H9 (cell line): ENCODE results near the gene PNKP. TPM values are rescaled to one million over a fixed set of nuclear protein-coding genes. Genes with fewer than 3 reads are reported as not detected.

ENCODE experiments used
- DNase-seq: peaks from one replicate; pipeline ENCODE4 v3.0.0-alpha.2; 2017
- H2AFZ ChIP-seq: one replicate; pipeline ENCODE4 v1.6.1; 2013; ENCODE audit warnings: mild to moderate bottlenecking, low read length, control low read depth, moderate library complexity
- H2AK5ac ChIP-seq: 2 replicates; pipeline ENCODE4 v1.6.1; 2013; ENCODE audit warnings: low read length, control low read depth, mixed read lengths; ENCODE audit not compliant: insufficient read length
- H2BK120ac ChIP-seq: one replicate; pipeline ENCODE4 v1.6.1; 2013; ENCODE audit warnings: low read depth, mild to moderate bottlenecking, low read length, control low read depth, inconsistent platforms; ENCODE audit not compliant: poor library complexity, severe bottlenecking
- H2BK12ac ChIP-seq: 2 replicates; pipeline ENCODE4 v1.6.1; 2013; ENCODE audit warnings: low read length, control low read depth, mixed read lengths, low read depth; ENCODE audit not compliant: insufficient read length
- H2BK15ac ChIP-seq: 2 replicates; pipeline ENCODE4 v1.6.1; 2013; ENCODE audit warnings: low read depth, low read length, control low read depth
- H2BK20ac ChIP-seq: one replicate; pipeline ENCODE4 v1.6.1; 2013; ENCODE audit warnings: low read depth, mild to moderate bottlenecking, low read length, control low read depth, inconsistent platforms; ENCODE audit not compliant: poor library complexity, severe bottlenecking
- H2BK5ac ChIP-seq: 2 replicates; pipeline ENCODE4 v1.6.1; 2013; ENCODE audit warnings: low read length, control low read depth, mixed read lengths; ENCODE audit not compliant: insufficient read length
- H3K14ac ChIP-seq: 2 replicates; pipeline ENCODE4 v1.6.1; 2013; ENCODE audit warnings: low read length, control low read depth; ENCODE audit not compliant: insufficient read depth
- H3K18ac ChIP-seq: 2 replicates; pipeline ENCODE4 v1.6.1; 2013; ENCODE audit warnings: low read depth, mild to moderate bottlenecking, mixed read lengths, low read length, control low read depth; ENCODE audit not compliant: insufficient read length
- H3K23ac ChIP-seq: 2 replicates; pipeline ENCODE4 v1.6.1; 2013; ENCODE audit warnings: low read length, control low read depth, mixed read lengths, low read depth; ENCODE audit not compliant: insufficient read length
- H3K23me2 ChIP-seq: 2 replicates; pipeline ENCODE4 v1.6.1; 2013; ENCODE audit warnings: low read depth, mild to moderate bottlenecking, mixed read lengths, low read length, control low read depth; ENCODE audit not compliant: insufficient read length, poor library complexity, severe bottlenecking
- H3K27ac ChIP-seq: 2 replicates; pipeline ENCODE4 v1.5.1; 2013; ENCODE audit warnings: low read length, control low read depth, mixed read lengths, low read depth; ENCODE audit not compliant: insufficient read length
- H3K27me3 ChIP-seq: 2 replicates; pipeline ENCODE4 v1.6.1; 2013; ENCODE audit warnings: low read length, control low read depth, inconsistent platforms; ENCODE audit not compliant: insufficient read depth
- H3K4ac ChIP-seq: 2 replicates; pipeline ENCODE4 v1.6.1; 2013; ENCODE audit warnings: low read depth, mild to moderate bottlenecking, control low read depth, inconsistent platforms, low read length, moderate library complexity
- H3K4me1 ChIP-seq: 2 replicates; pipeline ENCODE4 v1.6.1; 2013; ENCODE audit warnings: low read length, control low read depth, inconsistent platforms; ENCODE audit not compliant: insufficient read depth
- H3K4me2 ChIP-seq: 2 replicates; pipeline ENCODE4 v1.6.1; 2013; ENCODE audit warnings: low read length, control low read depth, mixed read lengths; ENCODE audit not compliant: insufficient read length, insufficient read depth
- H3K56ac ChIP-seq: 2 replicates; pipeline ENCODE4 v1.6.1; 2013; ENCODE audit warnings: low read depth, mild to moderate bottlenecking, mixed read lengths, low read length, control low read depth; ENCODE audit not compliant: insufficient read length
- H3K79me1 ChIP-seq: 2 replicates; pipeline ENCODE4 v1.6.1; 2013; ENCODE audit warnings: low read depth, mild to moderate bottlenecking, moderate library complexity, low read length, control low read depth, inconsistent platforms; ENCODE audit not compliant: insufficient read depth, poor library complexity, severe bottlenecking
- H3K79me2 ChIP-seq: 2 replicates; pipeline ENCODE4 v1.6.1; 2013; ENCODE audit warnings: low read length, control low read depth, inconsistent platforms; ENCODE audit not compliant: insufficient read depth
- H3K9ac ChIP-seq: 2 replicates; pipeline ENCODE4 v1.6.1; 2013; ENCODE audit warnings: low read length, control low read depth, mixed read lengths; ENCODE audit not compliant: insufficient read length; ENCODE audit errors: extremely low read depth
- H3K9me3 ChIP-seq: one replicate; pipeline ENCODE4 v1.6.1; 2013; ENCODE audit warnings: low read depth, low read length, inconsistent platforms; ENCODE audit not compliant: control insufficient read depth
- H3T11ph ChIP-seq: one replicate; pipeline ENCODE4 v1.6.1; 2013; ENCODE audit warnings: mild to moderate bottlenecking, low read length, control low read depth, inconsistent platforms
- H4K20me1 ChIP-seq: one replicate; pipeline ENCODE4 v1.6.1; 2013; ENCODE audit not compliant: control insufficient read depth, insufficient read length, insufficient read depth
- H4K5ac ChIP-seq: 2 replicates; pipeline ENCODE4 v1.6.1; 2013; ENCODE audit warnings: low read depth, mild to moderate bottlenecking, mixed read lengths, low read length, control low read depth; ENCODE audit not compliant: insufficient read length
- H4K8ac ChIP-seq: replicated peaks from 2 replicates; pipeline ENCODE4 v1.6.1; 2013; ENCODE audit warnings: low read length, control low read depth, mixed read lengths, low read depth; ENCODE audit not compliant: insufficient read length
- H4K91ac ChIP-seq: 2 replicates; pipeline ENCODE4 v1.6.1; 2013; ENCODE audit warnings: low read depth, mild to moderate bottlenecking, moderate library complexity, mixed read lengths, low read length, control low read depth; ENCODE audit not compliant: insufficient read length
- H3K27ac Mint-ChIP-seq, 3 experiments: 2 replicates in 2 of 3; 3 replicates in 1 of 3; pipeline ENCODE4 v1.8.0; 2020 to 2021; ENCODE audit warnings: mixed read lengths in 3 of 3, mild to moderate bottlenecking in 1 of 3, moderate library complexity in 1 of 3
- H3K27me3 Mint-ChIP-seq: 2 replicates; pipeline ENCODE4 v1.8.0; 2021; ENCODE audit warnings: low read depth, mild to moderate bottlenecking, moderate library complexity, mixed read lengths
- H3K36me3 Mint-ChIP-seq, 3 experiments: 2 replicates in 2 of 3; 3 replicates in 1 of 3; pipeline ENCODE4 v1.8.0; 2020 to 2021; ENCODE audit warnings: low read depth in 3 of 3, mixed read lengths in 3 of 3; ENCODE audit not compliant: insufficient read depth in 1 of 3
- H3K4me1 Mint-ChIP-seq, 2 experiments: 2 replicates each; pipeline ENCODE4 v1.8.0; 2020; ENCODE audit warnings: mixed read lengths in 2 of 2
- H3K4me3 Mint-ChIP-seq, 2 experiments: 2 replicates in 1 of 2; 3 replicates in 1 of 2; pipeline ENCODE4 v1.8.0; 2020 to 2021; ENCODE audit warnings: mild to moderate bottlenecking in 2 of 2, mixed read lengths in 2 of 2, moderate library complexity in 1 of 2
- H3K9me3 Mint-ChIP-seq, 2 experiments: 2 replicates in 1 of 2; 3 replicates in 1 of 2; pipeline ENCODE4 v1.8.0; 2020; ENCODE audit warnings: mild to moderate bottlenecking in 2 of 2, mixed read lengths in 2 of 2, moderate library complexity in 1 of 2
- CTCF ChIP-seq: fragments of 200-600 bp; sonication (generic); conservative IDR thresholded peaks from 3 replicates; pipeline ENCODE4 v1.8.0; 2021; ENCODE audit warnings: antibody characterized with exemption, mild to moderate bottlenecking
- WGBS: extraction: QIAGEN DNeasy Blood & Tissue Kit; methylation state at CpG from one replicate; pipeline ENCODE4 v1.1.7; 2013; ENCODE audit warnings: missing lambda C conversion rate, low lambda C conversion rate, mixed read lengths; ENCODE audit not compliant: insufficient read length; ENCODE audit errors: extremely low coverage; 5-methylcytosine and 5-hydroxymethylcytosine counted together
- long read RNA-seq: library from polyadenylated mRNA; unstranded; transcript quantifications from one replicate; pipeline ENCODE4 v2.0.0, GENCODE V29; 2020
- total RNA-seq: library from RNA; stranded (reverse); gene quantifications from 2 replicates; pipeline ENCODE4 v1.2.1, GENCODE V29; 2021

PNKP gene
- 144 and 157 TPM in 2 replicates for total RNA-seq
- long read RNA-seq, transcript PNKP-201 (17 exons, 2,041 nt): minor isoform, 43 of 154 reads
- long read RNA-seq, transcript PNKP-207 (16 exons, 1,665 nt): major isoform, 52 of 154 reads
- long read RNA-seq, partial matches to known transcripts: 11 of 154 reads
- long read RNA-seq, other reads (novel, unspliced or antisense): 46 of 154 reads

- H2BK20ac ChIP-seq: no peak within 1 kb of the TSS
- H2AFZ ChIP-seq: no peak within 1 kb of the TSS
- no peak within 1 kb of the TSS for H2BK12ac ChIP-seq
- H3K9me3 Mint-ChIP-seq: peaks cover 0 to 4% of the 10 kb centered on the region in 2 experiments; a peak in 1 of 5 replicates
- H3K4me1 ChIP-seq: peaks cover 2% of the 10 kb centered on the region; the same call in 1 of the 2 replicates
- no peaks in the 10 kb centered on the region; the same call in 1 of the 2 replicates for H3K79me2 ChIP-seq
- no peaks in the 10 kb centered on the region for H3K27me3 ChIP-seq
- H3K27ac ChIP-seq: peak within 1 kb of the TSS; percentile 40
- peak within 1 kb of the TSS; percentile 95 to 98; a peak in 4 of 5 replicates for H3K4me3 Mint-ChIP-seq
- peaks cover 1% of the 10 kb centered on the region; the same call in 1 of the 2 replicates for H3K27me3 Mint-ChIP-seq
- peaks cover 5% of the 10 kb centered on the region for H3K79me1 ChIP-seq
- peak within 1 kb of the TSS; percentile 98 to 100 (median 99) for H3K27ac Mint-ChIP-seq
- H2AK5ac ChIP-seq: no peak within 1 kb of the TSS
- H3T11ph ChIP-seq: no peak within 1 kb of the TSS
- peak within 1 kb of the TSS; percentile 93 for H3K4me2 ChIP-seq
- H3K23me2 ChIP-seq: peaks cover 15% of the 10 kb centered on the region
- H3K4me1 Mint-ChIP-seq: peaks cover 26 to 37% of the 10 kb centered on the region in 2 experiments
- TF ChIP-seq CTCF: no peak
- no peak within 1 kb of the TSS for H3K23ac ChIP-seq
- no peak within 1 kb of the TSS; the same call in 1 of the 2 replicates for H3K4ac ChIP-seq
- no peak within 1 kb of the TSS for H2BK5ac ChIP-seq
- DNase-seq: peak; percentile 94
- H4K8ac ChIP-seq: no peak within 1 kb of the TSS
- H4K5ac ChIP-seq: no peak within 1 kb of the TSS
- peak within 1 kb of the TSS; percentile 91 for H3K9ac ChIP-seq
- H4K20me1 ChIP-seq: no peaks in the 10 kb centered on the region
- H3K56ac ChIP-seq: no peak within 1 kb of the TSS
- peaks cover 27 to 46% (median 30%) of the 10 kb centered on the region in 3 experiments for H3K36me3 Mint-ChIP-seq
- no peak within 1 kb of the TSS for H2BK120ac ChIP-seq
- H2BK15ac ChIP-seq: no peak within 1 kb of the TSS
- H3K18ac ChIP-seq: peak within 1 kb of the TSS; percentile 92
- no peak within 1 kb of the TSS for H4K91ac ChIP-seq
- WGBS: no CpG with 5 or more reads among the region's 65 CpGs
- H3K14ac ChIP-seq: peak within 1 kb of the TSS; percentile 90; the same call in 1 of the 2 replicates
- no peaks in the 10 kb centered on the region for H3K9me3 ChIP-seq
These were observed at the start of gene PNKP for GRCh38 chr19:49866933-49867782. Gene PNKP, minus strand, starts transcription at chr19:49867576. Its CDS starts 372 bp downstream, at chr19:49867204.
